Fibroblast of the aortic adventitia (primary cell): Measurements from ENCODE around the gene RANBP3. TPM values are rescaled to one million over a fixed set of nuclear protein-coding genes. Genes with fewer than 3 reads are reported as not detected.

Source experiments
- DNase-seq: peaks from one replicate; pipeline ENCODE4 v3.0.0-alpha.2; 2010; ENCODE audit warnings: low read depth
- H3K4me3 ChIP-seq: 2 replicates; pipeline ENCODE4 v1.5.1; 2011; ENCODE audit warnings: low read depth, mild to moderate bottlenecking, control low read depth, low read length, moderate library complexity
- total RNA-seq: library from RNA; depleted of rRNA; stranded (reverse); fragments of >200 nt; gene quantifications from 2 replicates; pipeline ENCODE4 v1.2.3, GENCODE V29; 2012; ENCODE audit warnings: low replicate concordance
- TF ChIP-seq, protein P1 (sequence below): IDR thresholded peaks from 2 replicates; pipeline ENCODE4 v1.5.1; 2011; ENCODE audit warnings: mild to moderate bottlenecking, low read length, control low read depth, inconsistent platforms; ENCODE audit not compliant: insufficient read depth

The RANBP3 gene
- total RNA-seq, 1 donor = 58.0 TPM

DNA sequence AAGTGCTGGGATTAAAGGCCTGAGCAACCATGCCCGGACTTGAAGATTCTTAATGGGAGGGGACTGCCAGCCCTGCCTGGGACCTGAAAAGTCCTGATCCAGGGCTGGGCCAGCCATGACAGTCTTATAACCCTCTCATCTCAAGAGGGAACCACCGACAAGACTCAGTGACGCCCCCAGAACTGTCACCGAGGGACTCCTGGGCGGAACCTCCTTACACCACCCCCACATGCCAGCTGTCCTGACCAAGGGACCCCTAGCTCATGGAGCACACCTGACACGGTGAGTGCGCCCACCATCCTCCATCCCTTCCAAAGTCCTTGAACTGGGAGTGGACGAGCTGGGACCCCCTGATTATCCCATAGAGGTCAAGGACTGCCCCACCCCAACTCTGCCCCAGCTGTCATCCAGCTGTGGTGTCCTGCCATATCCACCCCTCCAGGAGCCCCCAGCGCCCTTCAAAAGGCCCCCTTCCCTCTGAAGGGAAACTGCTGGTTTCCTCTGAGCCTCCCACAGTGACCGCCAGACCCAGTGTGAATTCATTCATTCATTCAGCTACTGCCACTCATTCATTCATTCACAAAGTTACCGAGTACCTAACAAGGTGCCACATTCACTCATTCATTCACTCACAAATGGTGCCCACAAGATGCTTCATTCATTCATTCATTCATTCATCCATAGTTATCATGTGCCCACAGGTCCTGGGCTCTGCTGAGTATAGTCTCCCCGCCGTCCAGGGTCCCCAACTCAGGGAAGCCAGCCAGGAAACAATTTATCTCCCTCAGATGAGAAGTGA is 78.0 kb downstream of the RANBP3 start:
- no peak for DNase-seq
- TF ChIP-seq, protein P1, sequence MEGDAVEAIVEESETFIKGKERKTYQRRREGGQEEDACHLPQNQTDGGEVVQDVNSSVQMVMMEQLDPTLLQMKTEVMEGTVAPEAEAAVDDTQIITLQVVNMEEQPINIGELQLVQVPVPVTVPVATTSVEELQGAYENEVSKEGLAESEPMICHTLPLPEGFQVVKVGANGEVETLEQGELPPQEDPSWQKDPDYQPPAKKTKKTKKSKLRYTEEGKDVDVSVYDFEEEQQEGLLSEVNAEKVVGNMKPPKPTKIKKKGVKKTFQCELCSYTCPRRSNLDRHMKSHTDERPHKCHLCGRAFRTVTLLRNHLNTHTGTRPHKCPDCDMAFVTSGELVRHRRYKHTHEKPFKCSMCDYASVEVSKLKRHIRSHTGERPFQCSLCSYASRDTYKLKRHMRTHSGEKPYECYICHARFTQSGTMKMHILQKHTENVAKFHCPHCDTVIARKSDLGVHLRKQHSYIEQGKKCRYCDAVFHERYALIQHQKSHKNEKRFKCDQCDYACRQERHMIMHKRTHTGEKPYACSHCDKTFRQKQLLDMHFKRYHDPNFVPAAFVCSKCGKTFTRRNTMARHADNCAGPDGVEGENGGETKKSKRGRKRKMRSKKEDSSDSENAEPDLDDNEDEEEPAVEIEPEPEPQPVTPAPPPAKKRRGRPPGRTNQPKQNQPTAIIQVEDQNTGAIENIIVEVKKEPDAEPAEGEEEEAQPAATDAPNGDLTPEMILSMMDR = no peak

DNA sequence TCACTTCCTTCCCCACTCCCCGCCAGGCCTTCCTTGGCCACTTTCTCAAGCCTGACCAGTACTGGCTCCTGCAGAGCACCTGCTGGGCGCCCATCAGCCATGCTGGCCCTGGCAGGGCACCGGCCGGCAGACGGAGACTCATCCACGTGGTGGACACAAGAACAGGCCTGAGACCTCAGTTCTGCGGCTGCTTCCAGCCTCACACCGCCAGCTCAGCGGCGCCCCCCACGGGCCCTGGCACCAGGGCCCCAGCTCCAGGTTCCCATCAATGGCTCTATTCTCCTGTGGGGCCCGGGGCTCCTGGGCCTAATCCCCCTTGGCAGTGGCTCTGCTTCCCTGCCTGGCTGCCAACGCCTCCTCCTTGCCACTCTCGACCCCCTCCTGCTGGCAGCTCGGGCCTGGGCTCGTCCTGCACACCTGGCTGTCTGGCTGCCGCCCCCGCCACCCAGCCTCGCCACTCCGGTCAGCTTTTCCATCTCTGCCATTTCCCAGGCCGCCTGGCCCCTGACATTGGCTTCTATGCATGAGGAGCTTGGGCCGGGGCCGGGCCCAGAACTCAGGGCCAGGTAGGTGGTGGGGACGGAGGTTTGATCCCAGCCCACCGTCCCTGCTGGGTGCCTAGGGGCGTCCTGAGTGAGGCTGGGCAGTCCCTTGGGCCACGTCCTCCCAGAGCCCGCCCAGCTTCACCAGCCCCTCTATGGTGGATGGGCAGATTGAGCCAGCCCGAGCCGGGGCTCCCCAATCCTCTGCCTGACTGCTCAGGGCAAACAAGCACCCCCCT is 80.6 kb downstream of the RANBP3 start:
- no peak overlapping the region for H3K4me3 ChIP-seq
- TF ChIP-seq, protein P1 = no peak
- no peak for DNase-seq

More for the DNA sequence above, 78.0 kb downstream of the RANBP3 start:
- no peak overlapping the region for H3K4me3 ChIP-seq

DNA sequence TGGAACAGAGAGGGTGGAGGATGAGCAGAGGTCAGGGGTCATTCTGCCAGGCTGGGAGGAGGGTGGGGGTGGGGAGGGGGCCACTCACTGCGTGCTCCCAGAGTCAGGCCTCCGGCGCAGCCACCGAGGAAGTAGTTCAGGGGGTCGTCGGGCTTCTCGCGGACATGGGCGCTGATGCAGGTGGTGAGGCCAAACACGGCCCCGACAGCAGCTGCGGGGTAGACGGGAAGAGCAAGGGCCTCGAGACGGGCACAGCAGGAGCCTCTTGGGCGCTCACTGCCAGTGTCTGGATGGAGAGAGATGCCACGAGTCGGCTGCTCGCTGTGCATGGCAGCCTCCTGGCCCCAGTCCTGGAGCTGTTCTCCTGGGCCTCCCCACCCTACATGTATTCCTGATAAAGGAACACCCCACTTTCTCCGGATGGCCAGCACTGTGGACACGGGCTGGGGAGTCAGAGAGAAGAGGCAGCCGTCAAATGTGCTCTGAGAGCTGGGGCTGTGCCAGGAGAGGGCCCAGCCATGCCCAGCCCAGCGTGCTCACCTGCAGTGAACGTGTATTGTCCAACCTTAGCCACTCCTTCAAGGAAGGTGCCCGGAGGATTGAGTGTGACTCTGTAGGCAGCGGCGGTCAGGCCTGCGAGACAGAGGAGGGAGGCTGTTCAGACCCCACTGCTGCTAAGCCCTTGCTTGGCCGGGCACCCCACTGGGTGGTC is 81.4 kb downstream of the RANBP3 start:
- DNase-seq = no peak
- TF ChIP-seq, protein P1 = no peak
- H3K4me3 ChIP-seq = no peak overlapping the region

DNA sequence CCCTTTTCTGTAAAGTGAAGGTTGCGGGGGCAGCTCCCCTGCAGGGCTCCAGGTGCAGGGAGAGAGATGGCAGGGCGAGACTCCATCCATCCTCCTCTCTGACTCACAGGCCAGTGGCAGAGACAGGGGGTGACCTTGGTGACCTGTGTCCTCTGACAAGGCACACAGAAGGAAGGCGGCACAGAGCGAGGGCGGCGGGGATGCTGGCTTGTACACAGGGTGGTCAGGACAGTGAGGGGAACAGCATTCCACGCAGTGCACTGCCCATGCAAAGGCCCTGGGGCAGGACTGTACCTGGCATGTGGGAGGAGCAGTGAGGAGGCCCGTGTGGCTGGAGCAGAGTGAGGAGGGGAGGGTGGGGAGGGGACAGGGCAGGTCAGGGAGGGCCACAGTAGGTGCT is 82.0 kb downstream of the RANBP3 start:
- DNase-seq = no peak
- H3K4me3 ChIP-seq = no peak overlapping the region
- TF ChIP-seq, protein P1 = no peak

DNA sequence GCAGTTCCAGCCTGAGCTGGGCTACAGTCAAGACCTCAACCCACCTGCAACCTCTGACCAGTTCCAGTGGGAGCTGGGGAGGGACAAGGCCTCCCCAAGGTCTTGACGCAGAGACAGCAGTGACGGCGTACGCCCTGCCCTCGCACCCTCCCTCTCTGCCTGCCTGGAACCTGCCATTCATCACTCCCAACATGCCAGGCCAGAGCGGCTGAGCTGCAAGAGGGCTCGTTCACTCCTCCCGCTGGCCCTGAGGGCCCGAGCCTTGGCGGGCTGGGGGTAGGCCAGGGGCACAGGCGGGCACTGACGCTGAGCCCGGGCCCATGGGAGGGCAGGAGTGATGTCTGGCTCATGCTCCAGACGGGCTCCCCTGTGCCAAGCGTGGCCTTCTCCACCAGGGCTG is 82.5 kb downstream of the RANBP3 start:
- no peak overlapping the region for H3K4me3 ChIP-seq
- DNase-seq = no peak
- TF ChIP-seq, protein P1 = no peak

DNA sequence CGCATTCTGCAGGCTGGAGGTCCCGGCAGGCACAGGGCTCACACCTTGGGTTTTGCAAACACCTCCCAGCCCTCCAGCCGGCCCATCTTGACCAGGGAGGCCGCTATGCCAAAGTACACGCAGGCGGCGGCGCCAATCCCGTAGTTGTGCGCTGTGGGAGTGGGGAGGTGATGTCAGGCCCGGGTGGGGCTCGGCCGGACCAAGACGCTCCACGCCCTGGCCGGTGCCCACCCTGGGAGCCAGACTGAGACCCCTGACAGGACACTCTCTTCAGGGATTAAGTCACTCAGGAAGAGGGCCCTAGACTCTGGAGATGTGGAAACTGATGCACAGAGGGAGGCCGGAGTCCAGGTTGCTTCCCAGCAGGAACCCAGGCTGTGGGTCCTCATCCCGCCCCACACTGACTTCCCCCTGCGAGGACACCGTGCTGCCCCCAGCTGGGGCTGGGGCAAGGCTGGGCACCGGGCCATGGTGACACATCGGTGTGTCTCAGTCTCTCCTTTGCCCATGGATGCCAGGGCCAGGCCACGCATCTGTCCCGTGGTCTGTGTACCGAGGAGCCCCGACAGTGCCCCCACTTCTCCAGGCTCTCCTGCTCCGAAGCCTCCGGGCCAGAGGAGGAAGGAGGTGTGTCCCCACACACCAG is 83.1 kb downstream of the RANBP3 start:
- TF ChIP-seq, protein P1 = no peak
- no peak for DNase-seq
- no peak overlapping the region for H3K4me3 ChIP-seq
